ENCODE results near the gene SLC9A9. TPM values are rescaled to one million over a fixed set of nuclear protein-coding genes. Genes with fewer than 3 reads are reported as not detected.

Gene SLC9A9
- total and polyA plus RNA-seq, 2 of the 8 experiments (the other 6 are each of a cell fraction or from before 2014, with no cell fraction given) = 0.48 to 1.1 TPM

GRCh38 chr3:143343031-143343430 is 505.2 kb downstream of the SLC9A9 start:
- no peak for DNase-seq (ENCODE audit: low read depth in 1 of 2, low spot score in 2 of 2)
- Histone ChIP-seq H2BK5ac (ENCODE audit: low read depth, low read length) (no peak overlapping the region), H3K4me3 (ENCODE audit: extremely low read depth in 1 of 4, insufficient read depth in 2 of 4, low read depth in 3 of 4, low read length in 4 of 4) (no peak overlapping the region), H3K4me2 (ENCODE audit: insufficient read depth in 1 of 2, low read depth in 2 of 2, low read length in 2 of 2) (no peak overlapping the region), H3K23me2 (ENCODE audit: low read depth, low read length) (no peaks in the 10 kb centered on the region), H2BK15ac (ENCODE audit: low read length) (no peak overlapping the region), H3K56ac (replicated peaks; ENCODE audit: insufficient read length, low read depth, low read length) (no peak overlapping the region), H4K91ac (replicated peaks; ENCODE audit: insufficient read length, low read length) (no peak overlapping the region), H4K20me1 (replicated peaks in 1 of 2; ENCODE audit: control insufficient read depth in 1 of 2, insufficient read depth in 2 of 2, low read length in 2 of 2) (no peaks in the 10 kb centered on the region), H2BK12ac (ENCODE audit: low read depth, low read length) (no peak overlapping the region), H4K5ac (ENCODE audit: insufficient read length, low read depth, low read length) (no peak overlapping the region), H4K8ac (ENCODE audit: extremely low read depth, insufficient read depth, low read length) (no peak overlapping the region), H3K79me1 (ENCODE audit: low read depth, low read length) (no peaks in the 10 kb centered on the region), H3K14ac (ENCODE audit: insufficient read length) (no peak overlapping the region), H3K23ac (ENCODE audit: insufficient read length) (no peak overlapping the region), H3K9me3 (ENCODE audit: insufficient read depth in 2 of 2, low read depth in 1 of 2, low read length in 1 of 2) (no peaks in the 10 kb centered on the region), H2AFZ (ENCODE audit: low read length) (no peak overlapping the region), H3K27me3 (replicated peaks in 1 of 4; ENCODE audit: control insufficient read depth in 3 of 4, extremely low read depth in 1 of 4, insufficient read depth in 3 of 4, low read length in 3 of 4) (no peaks in the 10 kb centered on the region), H3K4ac (replicated peaks; ENCODE audit: insufficient read length, low read depth, low read length) (no peak overlapping the region), H2BK120ac (replicated peaks; ENCODE audit: low read depth, low read length) (no peak overlapping the region), H3K4me1 (replicated peaks in 1 of 4; ENCODE audit: control insufficient read depth in 3 of 4, insufficient read depth in 4 of 4, low read length in 3 of 4) (no peaks in the 10 kb centered on the region), H3K36me3 (ENCODE audit: control insufficient read depth in 2 of 4, insufficient read depth in 4 of 4, low read length in 3 of 4) (no peaks in the 10 kb centered on the region), H3K79me2 (ENCODE audit: control insufficient read depth in 1 of 2, insufficient read depth in 2 of 2, low read length in 2 of 2) (no peaks in the 10 kb centered on the region), H3K18ac (ENCODE audit: extremely low read depth, low read length) (no peak overlapping the region), H2AK5ac (ENCODE audit: low read depth, low read length) (no peak overlapping the region), H3K27ac (ENCODE audit: low read depth, low read length) (no peak overlapping the region), H3K9ac (replicated peaks in 1 of 4; ENCODE audit: extremely low read depth in 1 of 4, low read depth in 3 of 4, low read length in 3 of 4) (no peak overlapping the region), H2BK20ac (ENCODE audit: low read length) (no peak overlapping the region)
- no peak for FAIRE-seq
- WGBS, 2 experiments (ENCODE audit: extremely low coverage in 1 of 2, insufficient coverage in 1 of 2, insufficient read length in 1 of 2, insufficient replicate concordance in 2 of 2, low coverage in 1 of 2, low lambda C conversion rate in 2 of 2, missing lambda C conversion rate in 1 of 2) = 100% methylated on average over 1 of the region's 1 CpG; no CpG with 5 or more reads in 1 of the 2 experiments
- CTCF ChIA-PET (ENCODE audit: partially characterized antibody) = no interaction called here
- no peak for TF ChIP-seq TCF12 (IDR thresholded peaks at IDR 0.05; ENCODE audit: low read depth, low read length)
- TF ChIP-seq SIRT6 (IDR thresholded peaks at IDR 0.05; ENCODE audit: low read length) = no peak
- no peak for TF ChIP-seq RFX5 (IDR thresholded peaks at IDR 0.05; ENCODE audit: borderline replicate concordance, low read depth, low read length)
- POLR2A ChIA-PET (ENCODE audit: partially characterized antibody) = no interaction called here
